Keratinocyte (primary cell): Measurements from ENCODE around the gene USP13. TPM values are rescaled to one million over a fixed set of nuclear protein-coding genes. Genes with fewer than 3 reads are reported as not detected.

Experiments used
- DNase-seq: peaks from one replicate; pipeline ENCODE4 v3.0.0-alpha.2; 2011; ENCODE audit warnings: low read depth, missing footprints, low spot score
- FAIRE-seq: peaks from 2 replicates; lab custom pipeline; 2011; peaks lifted over from hg19 to GRCh38; lab: Jason Lieb, UNC
- H2AFZ ChIP-seq: 2 replicates; pipeline ENCODE4 v1.6.0; 2012; ENCODE audit warnings: low read length, control low read depth, inconsistent platforms; ENCODE audit not compliant: control insufficient read depth
- H3K27ac ChIP-seq: 2 replicates; pipeline ENCODE4 v1.5.1; 2011; ENCODE audit warnings: low read length; ENCODE audit not compliant: control insufficient read depth, insufficient read depth
- H3K27me3 ChIP-seq: 3 replicates; pipeline ENCODE4 v1.6.0; 2011; ENCODE audit warnings: low read length; ENCODE audit not compliant: control insufficient read depth, insufficient read depth; ENCODE audit errors: extremely low read depth
- H3K36me3 ChIP-seq, 2 experiments: 2 replicates in 1 of 2; 3 replicates in 1 of 2; pipeline ENCODE4 v1.5.1; 2011; ENCODE audit warnings: low read length in 2 of 2, mild to moderate bottlenecking in 1 of 2; ENCODE audit not compliant: control insufficient read depth in 2 of 2, insufficient read depth in 2 of 2; ENCODE audit errors: extremely low read depth in 1 of 2
- H3K4me1 ChIP-seq: 3 replicates; pipeline ENCODE4 v1.5.1; 2011; ENCODE audit warnings: low read length; ENCODE audit not compliant: control insufficient read depth, insufficient read depth; ENCODE audit errors: extremely low read depth
- H3K4me2 ChIP-seq: 3 replicates; pipeline ENCODE4 v1.6.0; 2011; ENCODE audit warnings: low read depth, low read length; ENCODE audit not compliant: control insufficient read depth, insufficient read depth; ENCODE audit errors: extremely low read depth
- H3K4me3 ChIP-seq, 3 experiments: fragments of 200-600 bp in 1 of 3; sonication (generic) in 1 of 3; 2 replicates in 2 of 3; 3 replicates in 1 of 3; pipeline ENCODE4 v1.5.1; 2011 to 2016; ENCODE audit warnings: low read length in 3 of 3, mild to moderate bottlenecking in 3 of 3, control low read depth in 2 of 3, inconsistent platforms in 1 of 3, low read depth in 1 of 3, mixed read lengths in 1 of 3, mixed run types in 1 of 3, moderate library complexity in 1 of 3; ENCODE audit not compliant: control insufficient read depth in 2 of 3, insufficient read depth in 2 of 3; ENCODE audit errors: extremely low read depth in 1 of 3
- H3K79me2 ChIP-seq: 2 replicates; pipeline ENCODE4 v1.6.0; 2012; ENCODE audit warnings: low read length; ENCODE audit not compliant: control insufficient read depth, insufficient read depth
- H3K9ac ChIP-seq: 3 replicates; pipeline ENCODE4 v1.6.0; 2011; ENCODE audit warnings: low read length; ENCODE audit not compliant: control insufficient read depth, insufficient read depth; ENCODE audit errors: extremely low read depth
- H3K9me1 ChIP-seq: 3 replicates; pipeline ENCODE4 v1.6.0; 2011; ENCODE audit warnings: low read length; ENCODE audit not compliant: control insufficient read depth, insufficient read depth; ENCODE audit errors: extremely low read depth
- H3K9me3 ChIP-seq: 2 replicates; pipeline ENCODE4 v1.5.1; 2012; ENCODE audit warnings: low read depth, low read length; ENCODE audit not compliant: control insufficient read depth
- H4K20me1 ChIP-seq: 3 replicates; pipeline ENCODE4 v1.6.0; 2011; ENCODE audit warnings: low read length; ENCODE audit not compliant: control insufficient read depth, insufficient read depth; ENCODE audit errors: extremely low read depth
- EZH2 ChIP-seq: IDR thresholded peaks from one replicate; pipeline ENCODE4 v1.6.1; 2012; ENCODE audit warnings: inconsistent platforms, mild to moderate bottlenecking, low read length, moderate library complexity
- dilution Hi-C: fragments of 300-500 bp; cut with MboI; formaldehyde crosslinking; loops from one replicate; pipeline ENCODE4 v1.7.0; 2020; ENCODE audit warnings: low sequenced_read_pairs; ENCODE audit not compliant: extremely low pct_ligation_motif_present
- polyA plus RNA-seq, 5 experiments: library from polyadenylated mRNA; depleted of rRNA in 3 of 5; stranded (reverse) in 3 of 5; stranded (forward) in 1 of 5; unstranded in 1 of 5; fragments of >200 nt; gene quantifications; 1 replicate in 1 of 5; 2 replicates in 3 of 5; 3 replicates in 1 of 5; pipeline versions ENCODE4 v1.2.1 to v1.2.3, GENCODE V29; 2011 to 2012; ENCODE audit warnings: missing spikeins in 2 of 5, low read depth in 1 of 5, low replicate concordance in 1 of 5
- TF ChIP-seq, protein P1 (sequence below), 3 experiments: IDR thresholded peaks in 1 of 3; conservative IDR thresholded peaks in 1 of 3; optimal IDR thresholded peaks in 1 of 3; 2 replicates in 2 of 3; 3 replicates in 1 of 3; pipeline versions ENCODE3 to v1.5.1; 2011; ENCODE audit warnings: low read length in 3 of 3, mild to moderate bottlenecking in 3 of 3, moderate library complexity in 2 of 3, control low read depth in 1 of 3, inconsistent platforms in 1 of 3; ENCODE audit not compliant: insufficient read depth in 2 of 3; ENCODE audit errors: extremely low read depth in 1 of 3

The USP13 gene
- polyA plus RNA-seq, 1 donor (not counting 4 experiments of a cell fraction or from before 2014, with no cell fraction given), result 3.3 TPM

DNA sequence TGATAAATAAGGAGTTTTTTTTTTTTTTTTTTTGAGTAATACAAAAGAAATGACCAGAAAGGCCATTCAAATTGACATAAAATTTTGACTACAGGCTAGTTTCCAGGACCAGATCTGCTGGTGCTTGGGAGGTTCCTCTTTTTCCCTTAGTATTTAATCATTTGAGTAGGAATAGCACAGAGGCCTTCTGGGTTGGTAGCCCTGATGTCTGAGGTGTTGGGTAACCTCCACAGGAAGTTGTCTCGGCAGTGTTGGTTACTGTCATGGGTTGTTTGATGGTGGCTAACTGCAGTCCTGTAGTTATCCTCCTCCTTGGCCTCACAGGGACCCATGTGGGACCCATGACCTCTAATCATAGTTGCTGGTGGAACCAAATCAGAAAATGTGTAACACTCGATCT lies 91.1 kb downstream of the USP13 start:
- dilution Hi-C loops, result no loop called here
- Histone ChIP-seq H3K4me3 (no peak overlapping the region), H3K27ac (no peak overlapping the region), H3K36me3 (no peaks in the 10 kb centered on the region), H3K9ac (no peak overlapping the region), H3K9me3 (no peaks in the 10 kb centered on the region), H3K9me1 (no peaks in the 10 kb centered on the region), H2AFZ (no peak overlapping the region), H3K4me2 (no peak overlapping the region), H3K79me2 (no peaks in the 10 kb centered on the region), H3K27me3 (no peaks in the 10 kb centered on the region), H4K20me1 (no peaks in the 10 kb centered on the region), H3K4me1 (no peaks in the 10 kb centered on the region)
- FAIRE-seq (no peak), DNase-seq (no peak)
- TF ChIP-seq, protein P1, sequence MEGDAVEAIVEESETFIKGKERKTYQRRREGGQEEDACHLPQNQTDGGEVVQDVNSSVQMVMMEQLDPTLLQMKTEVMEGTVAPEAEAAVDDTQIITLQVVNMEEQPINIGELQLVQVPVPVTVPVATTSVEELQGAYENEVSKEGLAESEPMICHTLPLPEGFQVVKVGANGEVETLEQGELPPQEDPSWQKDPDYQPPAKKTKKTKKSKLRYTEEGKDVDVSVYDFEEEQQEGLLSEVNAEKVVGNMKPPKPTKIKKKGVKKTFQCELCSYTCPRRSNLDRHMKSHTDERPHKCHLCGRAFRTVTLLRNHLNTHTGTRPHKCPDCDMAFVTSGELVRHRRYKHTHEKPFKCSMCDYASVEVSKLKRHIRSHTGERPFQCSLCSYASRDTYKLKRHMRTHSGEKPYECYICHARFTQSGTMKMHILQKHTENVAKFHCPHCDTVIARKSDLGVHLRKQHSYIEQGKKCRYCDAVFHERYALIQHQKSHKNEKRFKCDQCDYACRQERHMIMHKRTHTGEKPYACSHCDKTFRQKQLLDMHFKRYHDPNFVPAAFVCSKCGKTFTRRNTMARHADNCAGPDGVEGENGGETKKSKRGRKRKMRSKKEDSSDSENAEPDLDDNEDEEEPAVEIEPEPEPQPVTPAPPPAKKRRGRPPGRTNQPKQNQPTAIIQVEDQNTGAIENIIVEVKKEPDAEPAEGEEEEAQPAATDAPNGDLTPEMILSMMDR (optimal IDR thresholded peaks at IDR 0.05 in 1 of 3, IDR thresholded peaks at IDR 0.05 in 1 of 3, conservative IDR thresholded peaks at IDR 0.05 in 1 of 3; ENCODE audit: extremely low read depth in 1 of 3, insufficient read depth in 2 of 3, low read length in 3 of 3), result no peak
- TF ChIP-seq EZH2, result no peak

DNA sequence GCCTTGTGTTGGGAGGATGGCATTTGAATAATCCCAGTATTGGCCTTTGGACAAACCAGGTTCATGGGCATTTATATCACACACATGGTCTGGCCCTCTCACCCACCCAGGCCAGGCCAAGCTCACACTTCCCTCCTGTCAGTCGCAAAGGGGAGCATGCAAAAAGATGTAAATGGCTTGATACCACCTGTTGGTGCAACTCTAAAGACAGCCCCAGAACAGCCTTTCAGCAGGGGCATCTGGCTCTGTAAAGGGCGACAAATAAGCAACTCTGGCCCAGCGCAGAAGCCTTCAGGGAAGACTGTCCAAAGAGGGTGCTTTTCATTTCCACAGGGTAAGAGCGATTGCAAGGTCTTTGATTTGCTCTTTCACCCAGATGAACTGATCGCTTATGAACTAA lies 91.8 kb downstream of the USP13 start:
- Histone ChIP-seq H3K9me1 (no peaks in the 10 kb centered on the region), H4K20me1 (no peaks in the 10 kb centered on the region), H3K36me3 (no peaks in the 10 kb centered on the region), H2AFZ (no peak overlapping the region), H3K27ac (no peak overlapping the region), H3K79me2 (no peaks in the 10 kb centered on the region), H3K4me2 (no peak overlapping the region), H3K9me3 (no peaks in the 10 kb centered on the region), H3K27me3 (no peaks in the 10 kb centered on the region), H3K4me1 (no peaks in the 10 kb centered on the region), H3K4me3 (no peak overlapping the region), H3K9ac (no peak overlapping the region)
- no peak for FAIRE-seq
- TF ChIP-seq, protein P1 (optimal IDR thresholded peaks at IDR 0.05 in 1 of 3, IDR thresholded peaks at IDR 0.05 in 1 of 3, conservative IDR thresholded peaks at IDR 0.05 in 1 of 3; ENCODE audit: extremely low read depth in 1 of 3, insufficient read depth in 2 of 3, low read length in 3 of 3), result no peak
- TF ChIP-seq EZH2, result no peak
- dilution Hi-C loops, result no loop called here
- DNase-seq, result no peak
